Activated naive CD4-positive, alpha-beta T cell treated with anti-CD3 and anti-CD28 coated beads, Interleukin-2, amount 50 U/mL, for 24 hours (primary cell): ENCODE data around the gene CROCC2.

Source experiments
- H3K27ac Mint-ChIP-seq: one replicate; pipeline ENCODE4 v1.8.0; 2021; ENCODE audit warnings: mild to moderate bottlenecking, mixed read lengths
- H3K27me3 Mint-ChIP-seq: one replicate; pipeline ENCODE4 v1.8.0; 2021; ENCODE audit warnings: mixed read lengths
- H3K36me3 Mint-ChIP-seq: one replicate; pipeline ENCODE4 v1.8.0; 2021; ENCODE audit warnings: mixed read lengths
- H3K4me1 Mint-ChIP-seq: one replicate; pipeline ENCODE4 v1.8.0; 2021; ENCODE audit warnings: mixed read lengths
- H3K4me3 Mint-ChIP-seq: one replicate; pipeline ENCODE4 v1.8.0; 2021; ENCODE audit warnings: mild to moderate bottlenecking, mixed read lengths
- H3K9me3 Mint-ChIP-seq: one replicate; pipeline ENCODE4 v1.8.0; 2021; ENCODE audit warnings: mixed read lengths

CROCC2 gene

DNA sequence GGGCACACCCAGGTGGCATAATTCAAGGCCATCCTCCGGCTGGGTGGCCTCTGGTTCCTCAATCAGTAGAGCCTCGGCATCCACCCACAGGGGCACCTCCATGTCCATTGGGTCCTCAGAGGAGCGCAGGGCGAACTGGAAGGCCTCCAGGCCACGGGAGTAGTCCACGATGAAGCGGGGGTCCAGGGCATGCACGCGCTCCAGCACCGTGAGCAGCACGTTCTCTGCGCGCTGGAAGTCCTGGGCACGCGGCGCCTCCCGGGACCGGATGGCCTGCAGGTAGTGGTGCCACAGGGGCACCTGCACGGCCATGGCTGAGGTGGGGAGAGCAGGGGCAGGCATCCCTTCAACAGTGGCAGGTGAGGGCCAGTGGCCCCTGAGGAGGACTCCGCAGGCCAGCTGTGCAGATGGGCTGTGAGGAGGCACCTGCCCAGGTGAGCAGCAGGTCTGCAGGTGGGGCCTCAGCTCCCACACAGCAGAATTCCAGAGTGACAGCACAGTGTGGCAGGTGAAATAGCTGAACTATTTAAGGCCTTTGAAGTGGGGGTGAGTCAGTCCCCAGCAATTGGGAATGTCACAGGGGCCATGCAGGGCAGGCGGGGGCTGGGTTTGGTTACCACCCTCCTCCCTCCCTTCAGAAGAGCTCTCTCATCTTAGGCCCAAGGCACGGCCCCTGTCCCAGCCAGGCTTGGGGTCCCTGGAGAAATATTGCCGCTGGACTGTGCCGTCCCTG lies 10.3 kb upstream of the CROCC2 start, which contains the start of gene MAB21L4:
MAB21L4 (minus strand) TSS at position 501 of the 733 bp plus-strand sequence; CDS start at position 342, 159 bp downstream.
- Mint-ChIP-seq H3K27ac (no peak within 1 kb of the TSS), H3K36me3 (no peaks in the 10 kb centered on the region), H3K4me3 (no peak within 1 kb of the TSS), H3K4me1 (peaks cover 4% of the 10 kb centered on the region), H3K9me3 (no peaks in the 10 kb centered on the region), H3K27me3 (no peaks in the 10 kb centered on the region)

DNA sequence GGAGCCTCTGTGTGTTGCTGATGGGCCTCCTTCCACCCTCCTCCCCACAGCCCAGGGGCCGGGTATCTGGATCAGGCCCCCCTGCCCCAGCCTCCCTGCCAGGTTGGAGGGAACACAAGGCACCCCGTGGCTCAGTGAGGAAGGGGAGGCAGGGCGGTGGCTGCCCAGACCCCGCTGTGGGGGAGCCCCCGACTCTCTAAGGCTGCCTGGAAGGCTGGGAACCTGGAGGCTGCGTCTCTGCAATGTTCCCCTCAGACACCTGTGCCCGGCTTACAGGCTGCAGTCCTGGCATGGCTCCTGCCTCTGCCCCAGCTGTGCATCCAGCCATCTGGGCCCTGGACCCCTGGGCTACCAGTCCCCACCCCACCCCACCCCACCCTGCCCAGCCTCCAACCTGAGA lies 9.7 kb upstream of the CROCC2 start:
- H3K36me3 Mint-ChIP-seq = no peaks in the 10 kb centered on the region
- H3K27me3 Mint-ChIP-seq = no peaks in the 10 kb centered on the region
- no peaks in the 10 kb centered on the region for H3K9me3 Mint-ChIP-seq
- no peak overlapping the region for H3K4me3 Mint-ChIP-seq
- peaks cover 4% of the 10 kb centered on the region for H3K4me1 Mint-ChIP-seq
- no peak overlapping the region for H3K27ac Mint-ChIP-seq

DNA sequence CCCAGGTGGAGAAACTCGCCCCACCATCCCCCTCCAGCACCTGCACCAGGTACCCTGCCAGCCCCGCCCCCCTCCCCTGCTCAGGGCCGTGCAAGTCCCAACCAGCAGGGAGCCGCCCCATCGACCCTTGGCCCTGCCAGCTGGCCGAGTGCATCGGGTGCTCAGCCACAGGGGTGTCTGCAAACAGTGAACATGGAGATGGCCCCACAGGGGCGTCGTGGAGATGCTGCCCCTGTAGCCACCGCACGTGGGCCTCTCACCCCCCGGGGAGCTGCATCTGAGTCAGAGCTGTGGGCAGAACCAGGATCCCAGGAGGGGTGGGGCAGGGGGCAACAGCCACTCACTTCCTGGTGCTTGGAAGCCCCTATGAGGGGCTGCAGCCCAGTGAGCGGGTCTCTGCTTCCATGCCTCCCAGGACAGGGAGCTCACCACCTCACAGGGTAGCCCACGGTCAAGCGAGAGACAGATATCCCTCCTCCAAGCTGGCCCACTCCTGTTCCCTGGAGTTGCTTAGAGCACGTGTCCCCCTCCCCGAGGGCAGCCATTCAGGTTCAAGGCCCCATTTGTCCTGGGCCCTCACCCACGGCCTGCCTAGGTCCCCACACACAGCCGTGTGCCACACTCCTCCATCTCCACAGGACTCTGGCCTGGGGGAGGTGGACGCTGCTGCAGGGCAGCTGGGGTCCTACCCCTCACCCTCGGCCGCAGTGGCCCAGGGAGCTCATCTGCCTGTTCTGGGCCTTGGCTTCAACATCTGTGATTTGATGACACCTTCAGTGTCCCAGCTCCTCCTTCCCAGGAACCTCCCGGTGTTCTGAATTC lies 9.1 kb upstream of the CROCC2 start:
- H3K36me3 Mint-ChIP-seq = no peaks in the 10 kb centered on the region
- H3K4me1 Mint-ChIP-seq = peaks cover 4% of the 10 kb centered on the region
- no peak overlapping the region for H3K4me3 Mint-ChIP-seq
- no peak overlapping the region for H3K27ac Mint-ChIP-seq
- no peaks in the 10 kb centered on the region for H3K27me3 Mint-ChIP-seq
- no peaks in the 10 kb centered on the region for H3K9me3 Mint-ChIP-seq

DNA sequence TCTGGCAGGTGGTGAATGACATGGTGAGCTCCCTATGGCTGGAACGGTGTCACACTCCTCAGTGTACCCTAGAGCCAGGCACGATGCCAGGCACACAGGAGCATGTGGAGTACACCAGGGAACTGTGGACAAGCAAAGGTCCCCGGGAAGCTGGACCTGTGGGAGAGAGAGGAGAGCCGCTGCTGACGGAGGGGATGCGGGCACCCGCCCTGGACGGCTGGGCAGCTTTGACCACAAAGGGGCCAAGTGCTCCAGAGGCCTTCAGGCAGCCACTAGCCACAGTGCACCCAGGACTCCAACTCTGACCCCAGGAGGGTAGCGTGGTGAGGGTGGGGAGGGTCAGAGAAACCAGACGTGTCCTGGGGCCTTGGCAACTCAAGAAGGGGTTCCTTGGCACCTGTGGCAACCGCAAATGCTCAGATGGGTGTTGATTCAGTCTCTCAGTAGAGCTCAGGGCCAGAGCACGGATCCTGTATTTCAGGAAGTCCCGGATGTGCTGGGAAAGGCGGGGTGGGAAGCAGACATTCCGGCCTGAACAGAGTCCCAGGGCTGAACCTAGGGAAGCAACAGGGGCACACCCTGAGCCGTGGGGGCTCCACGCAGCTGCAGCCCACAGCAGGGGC lies 7.9 kb upstream of the CROCC2 start:
- no peaks in the 10 kb centered on the region for H3K36me3 Mint-ChIP-seq
- no peaks in the 10 kb centered on the region for H3K27me3 Mint-ChIP-seq
- H3K27ac Mint-ChIP-seq = no peak overlapping the region
- peaks cover 4% of the 10 kb centered on the region for H3K4me1 Mint-ChIP-seq
- no peaks in the 10 kb centered on the region for H3K9me3 Mint-ChIP-seq
- no peak overlapping the region for H3K4me3 Mint-ChIP-seq

DNA sequence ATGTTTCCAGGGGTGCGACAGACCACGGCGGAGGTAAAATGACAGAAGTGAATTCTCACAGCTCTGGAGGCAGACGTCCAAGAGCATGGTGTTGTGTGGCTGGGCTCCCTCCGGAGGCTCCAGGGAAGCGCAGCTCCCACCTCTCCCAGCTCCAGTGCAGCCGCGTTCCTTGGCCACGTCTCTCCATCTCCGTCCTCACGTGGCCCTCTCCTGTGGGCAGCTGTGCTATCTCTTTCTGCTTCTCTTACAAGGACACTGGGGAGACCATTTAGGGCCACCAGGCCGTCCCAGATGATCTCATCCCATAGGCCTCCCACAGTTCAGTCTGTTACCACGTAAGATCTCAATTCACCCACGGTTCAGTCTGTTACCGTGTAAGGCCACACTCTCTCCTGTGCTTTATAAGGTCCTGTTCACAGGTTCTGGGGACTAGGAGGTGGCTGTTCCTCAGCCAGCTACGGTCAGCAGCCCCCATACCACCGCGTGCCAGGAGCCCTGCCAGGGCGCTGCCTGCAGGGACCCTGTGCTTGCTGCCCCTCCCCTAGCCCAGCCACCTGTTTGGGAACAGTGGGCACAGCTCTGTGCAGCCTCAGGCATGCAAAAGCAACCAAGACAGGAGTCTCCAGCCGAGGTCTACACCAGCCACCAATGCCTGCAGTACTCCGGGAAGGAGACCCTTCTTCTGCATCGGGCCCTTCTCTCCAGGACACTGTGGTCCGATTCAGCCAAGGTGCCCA lies 7.2 kb upstream of the CROCC2 start:
- Mint-ChIP-seq H3K27ac (no peak overlapping the region), H3K9me3 (no peaks in the 10 kb centered on the region), H3K4me3 (no peak overlapping the region), H3K36me3 (no peaks in the 10 kb centered on the region), H3K27me3 (no peaks in the 10 kb centered on the region), H3K4me1 (no peaks in the 10 kb centered on the region)

DNA sequence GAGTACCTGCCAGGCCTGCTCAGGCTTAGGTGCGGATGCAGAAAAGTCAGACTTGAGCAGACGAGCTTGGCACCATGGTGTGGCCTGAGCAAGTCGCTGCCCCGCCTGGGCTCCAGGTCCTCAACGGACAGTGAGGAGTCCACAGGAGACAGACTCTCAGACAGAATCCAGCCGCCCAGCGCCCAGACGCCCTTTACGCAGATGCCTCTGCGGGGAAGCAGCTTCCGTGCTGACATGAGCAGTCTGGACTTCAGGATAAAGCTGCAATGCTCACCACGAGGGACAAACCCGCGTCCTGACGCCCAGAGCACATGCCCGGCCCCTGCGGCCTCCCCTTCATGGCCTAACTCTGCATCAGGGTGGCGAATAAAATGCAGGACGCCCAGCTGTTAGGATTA lies 6.7 kb upstream of the CROCC2 start:
- Mint-ChIP-seq H3K9me3 (no peaks in the 10 kb centered on the region), H3K4me3 (no peak overlapping the region), H3K27me3 (no peaks in the 10 kb centered on the region), H3K36me3 (no peaks in the 10 kb centered on the region), H3K27ac (no peak overlapping the region), H3K4me1 (no peaks in the 10 kb centered on the region)

DNA sequence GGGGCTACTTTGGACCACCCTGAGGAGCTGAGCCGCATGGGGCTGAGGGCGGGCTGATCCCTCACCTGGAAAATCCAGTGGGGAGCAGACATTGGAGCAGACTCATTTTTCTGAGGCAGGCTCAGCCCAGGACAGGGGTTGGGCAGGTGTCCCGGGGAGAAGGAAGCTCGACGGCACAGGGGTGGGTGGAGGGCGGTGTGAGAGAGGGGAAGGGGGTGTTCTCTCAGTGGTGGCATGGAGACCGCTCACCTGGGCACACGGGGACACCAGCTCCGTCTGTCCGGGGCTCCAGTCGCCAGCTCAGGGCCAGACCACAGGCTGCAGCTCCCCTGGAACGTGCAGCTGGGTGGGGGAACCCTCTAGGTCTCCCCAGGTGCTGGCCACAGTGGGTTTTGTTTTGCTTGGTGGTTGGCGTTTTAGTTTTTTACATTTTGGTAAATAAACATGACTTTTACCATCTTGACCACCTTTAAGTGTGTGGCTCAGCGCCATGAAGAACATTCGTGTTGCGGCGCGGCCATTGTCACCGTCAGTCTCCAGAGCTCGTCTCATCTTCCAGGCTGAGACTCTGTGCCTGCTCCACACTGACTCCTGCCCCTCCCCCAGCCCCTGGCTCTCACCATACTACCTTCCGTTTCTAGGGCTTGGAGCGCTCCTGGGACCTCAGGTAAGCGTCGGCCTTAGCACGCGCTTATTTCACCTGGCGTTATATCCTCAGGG lies 5.8 kb upstream of the CROCC2 start:
- H3K9me3 Mint-ChIP-seq = no peaks in the 10 kb centered on the region
- H3K27me3 Mint-ChIP-seq = no peaks in the 10 kb centered on the region
- H3K27ac Mint-ChIP-seq = no peak overlapping the region
- no peak overlapping the region for H3K4me3 Mint-ChIP-seq
- no peaks in the 10 kb centered on the region for H3K4me1 Mint-ChIP-seq
- H3K36me3 Mint-ChIP-seq = no peaks in the 10 kb centered on the region

DNA sequence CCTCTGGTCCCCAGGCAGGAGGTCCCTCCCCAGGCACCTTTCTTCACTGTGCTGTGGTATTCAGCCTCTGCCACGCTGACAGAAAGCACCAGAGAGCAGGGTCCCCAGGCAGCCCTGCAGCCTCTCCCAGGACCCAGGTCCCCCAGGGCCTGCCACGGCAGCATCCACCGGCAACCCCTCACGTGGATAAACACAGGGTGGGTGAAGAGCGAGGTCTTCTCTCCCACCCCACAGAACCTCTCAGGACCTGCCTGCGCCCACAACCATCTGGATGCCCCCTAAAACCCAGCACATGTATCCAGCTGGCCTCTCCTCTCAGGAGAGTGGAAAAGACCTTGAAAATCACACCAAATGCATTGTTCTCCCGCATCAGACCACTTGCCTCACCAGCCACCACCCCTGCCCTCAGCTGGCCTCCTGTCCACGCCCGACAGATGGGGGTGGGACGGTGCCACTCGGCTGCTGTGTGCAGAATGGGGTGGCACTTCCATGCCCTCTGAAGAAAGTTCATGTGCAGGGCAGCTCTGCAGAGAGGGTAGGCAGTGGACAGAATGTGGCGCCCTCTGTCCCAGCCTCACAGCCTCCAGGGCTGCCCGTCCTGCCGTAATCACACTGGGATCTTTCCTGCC lies 4.0 kb upstream of the CROCC2 start:
- H3K4me3 Mint-ChIP-seq = no peak overlapping the region
- no peaks in the 10 kb centered on the region for H3K4me1 Mint-ChIP-seq
- no peaks in the 10 kb centered on the region for H3K9me3 Mint-ChIP-seq
- no peaks in the 10 kb centered on the region for H3K36me3 Mint-ChIP-seq
- H3K27me3 Mint-ChIP-seq = no peaks in the 10 kb centered on the region
- H3K27ac Mint-ChIP-seq = no peak overlapping the region

DNA sequence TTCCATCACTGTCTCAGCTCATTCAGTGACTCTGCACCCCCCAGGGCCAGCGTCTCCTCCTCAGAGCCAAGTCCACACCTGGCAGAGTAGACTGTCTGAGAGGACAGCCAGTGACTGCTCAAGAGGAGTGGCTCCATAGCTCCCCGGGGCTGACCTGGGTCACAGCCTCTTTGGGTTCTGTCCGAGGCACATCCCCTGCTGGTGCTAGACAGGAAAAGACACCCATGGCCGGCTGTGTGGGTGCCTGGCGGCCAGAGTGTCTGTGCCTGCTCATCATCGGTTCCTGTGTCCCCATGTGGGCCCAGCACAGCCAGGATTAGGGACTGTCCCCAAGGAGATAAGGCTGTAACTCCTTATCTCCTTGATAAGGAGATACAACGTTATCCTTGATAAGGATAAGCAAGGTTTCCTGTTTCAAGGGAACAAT lies 3.5 kb upstream of the CROCC2 start:
- Mint-ChIP-seq H3K4me3 (no peak overlapping the region), H3K4me1 (no peaks in the 10 kb centered on the region), H3K27ac (no peak overlapping the region), H3K9me3 (no peaks in the 10 kb centered on the region), H3K36me3 (no peaks in the 10 kb centered on the region), H3K27me3 (no peaks in the 10 kb centered on the region)

DNA sequence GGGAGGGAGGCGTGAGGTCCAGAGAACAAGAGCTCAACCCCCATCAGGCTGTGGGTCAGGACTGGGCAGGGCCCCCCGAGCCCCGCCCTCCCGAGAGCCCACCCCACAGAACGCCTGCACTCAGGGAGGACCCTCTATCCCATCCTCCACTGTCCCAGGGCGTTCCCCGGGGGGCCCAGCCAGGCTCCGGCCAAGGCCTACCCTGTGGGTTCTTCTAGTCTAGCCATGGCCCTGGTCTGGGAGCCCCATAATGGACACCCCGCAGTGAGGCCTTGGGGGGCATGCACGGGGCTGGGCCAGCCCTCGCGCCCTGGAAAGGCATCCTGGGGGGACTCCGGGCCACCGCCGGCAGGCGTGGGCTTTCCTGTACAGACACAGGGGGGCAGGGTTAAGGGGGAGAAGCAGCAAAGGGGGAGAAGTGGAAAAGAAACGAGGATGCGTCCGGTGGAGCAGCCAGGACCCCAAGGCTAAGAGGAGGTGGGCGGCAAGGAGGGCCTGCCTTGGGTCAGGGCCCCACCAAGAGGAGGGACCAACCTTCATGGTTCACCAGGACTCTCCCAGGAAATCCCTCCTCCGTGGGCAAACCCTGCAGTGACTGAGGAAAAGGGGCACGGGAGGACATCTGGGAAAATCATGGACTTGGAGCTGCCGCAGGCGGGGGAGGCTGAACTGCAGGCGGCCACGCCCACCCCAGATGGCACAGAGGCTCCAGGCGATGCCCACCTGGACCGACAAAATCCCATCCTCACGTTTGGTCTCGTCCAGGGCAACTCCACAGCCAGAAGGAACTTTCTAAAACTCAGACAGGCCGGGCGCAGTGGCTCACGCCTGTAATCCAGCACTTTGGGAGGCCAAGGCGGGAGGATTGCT lies 2.7 kb upstream of the CROCC2 start:
- Mint-ChIP-seq H3K27me3 (no peaks in the 10 kb centered on the region), H3K4me3 (no peak overlapping the region), H3K4me1 (no peaks in the 10 kb centered on the region), H3K27ac (no peak overlapping the region), H3K36me3 (no peaks in the 10 kb centered on the region), H3K9me3 (no peaks in the 10 kb centered on the region)

DNA sequence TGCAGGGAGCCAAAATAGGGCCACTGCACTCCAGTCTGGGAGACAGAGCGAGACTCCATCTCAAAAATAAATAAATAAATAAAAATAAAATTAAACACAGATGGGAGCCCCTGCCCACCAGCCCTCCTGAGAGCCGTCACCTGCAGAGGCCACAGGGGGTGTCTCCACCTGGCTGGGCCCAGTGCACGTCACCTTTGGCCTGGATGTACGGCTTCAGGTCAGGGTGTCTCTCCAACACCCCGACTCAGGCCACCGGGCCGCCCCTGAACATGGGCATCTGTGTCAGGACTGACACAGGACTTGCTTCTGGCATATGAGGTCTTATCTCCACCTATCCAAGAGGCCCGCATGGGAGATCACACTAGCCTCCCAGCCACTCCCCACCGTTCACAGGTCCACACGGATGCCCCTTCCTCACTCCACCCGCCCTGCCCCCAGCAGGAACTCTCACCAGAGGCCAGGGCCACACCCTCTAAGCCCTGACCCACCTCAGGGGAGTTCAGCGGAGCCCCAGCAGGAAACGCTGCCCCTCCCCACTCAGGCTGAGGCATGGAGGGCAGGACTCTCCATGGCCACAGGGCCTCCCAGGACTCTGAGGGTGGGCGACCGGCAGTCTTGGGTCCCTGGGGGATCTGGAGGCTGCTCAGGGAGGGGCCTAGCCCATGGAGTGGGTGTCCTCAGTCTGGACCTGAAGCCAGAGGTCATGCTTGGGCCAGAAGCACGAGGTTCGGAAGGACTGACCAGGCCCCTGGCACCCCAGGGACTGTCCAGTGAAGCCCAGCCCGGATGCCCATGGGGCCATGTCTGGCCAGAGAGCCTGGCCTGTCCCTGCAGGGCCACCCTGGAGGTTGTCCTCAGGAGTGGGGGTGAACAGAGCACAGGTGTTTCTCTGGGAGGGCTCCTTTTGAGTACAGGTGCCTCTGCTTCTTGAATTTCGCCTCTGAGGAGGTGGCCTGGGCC lies 1.6 kb upstream of the CROCC2 start:
- no peaks in the 10 kb centered on the region for H3K4me1 Mint-ChIP-seq
- no peak overlapping the region for H3K27ac Mint-ChIP-seq
- no peaks in the 10 kb centered on the region for H3K27me3 Mint-ChIP-seq
- no peaks in the 10 kb centered on the region for H3K9me3 Mint-ChIP-seq
- no peaks in the 10 kb centered on the region for H3K36me3 Mint-ChIP-seq
- H3K4me3 Mint-ChIP-seq = no peak overlapping the region

DNA sequence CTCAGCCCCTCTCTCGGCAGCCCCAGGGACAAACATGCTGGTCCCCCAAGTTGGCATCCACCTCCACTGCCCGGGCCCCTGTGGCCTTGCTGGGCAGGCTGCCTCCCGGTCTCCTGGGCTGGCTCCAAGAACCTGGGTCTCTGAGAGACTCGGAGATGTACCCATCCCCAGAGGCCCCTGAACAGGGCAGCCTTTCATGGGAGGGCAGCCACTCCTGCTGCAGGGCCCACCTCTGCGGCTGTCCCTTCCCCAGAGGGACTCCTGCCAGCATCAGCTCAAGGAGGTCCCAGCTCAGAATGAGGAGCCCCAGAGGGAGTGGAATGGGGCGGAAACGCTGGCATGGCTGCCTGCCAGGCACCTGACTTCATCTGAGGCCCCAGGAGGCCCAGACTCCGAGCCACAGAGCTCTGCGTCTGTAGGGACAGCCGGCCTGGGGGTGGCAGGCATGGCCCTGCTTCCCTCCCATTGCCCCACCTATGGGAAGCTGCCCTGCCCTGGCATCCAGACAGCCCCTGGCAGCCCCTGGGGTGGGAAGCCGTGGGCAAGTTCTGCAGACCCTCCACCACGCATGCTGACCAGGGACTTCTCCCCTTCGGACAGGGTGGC lies 857 bp upstream of the CROCC2 start:
- Mint-ChIP-seq H3K4me1 (no peaks in the 10 kb centered on the region), H3K27ac (no peak overlapping the region), H3K36me3 (no peaks in the 10 kb centered on the region), H3K9me3 (no peaks in the 10 kb centered on the region), H3K27me3 (no peaks in the 10 kb centered on the region), H3K4me3 (no peak overlapping the region)
